ENCODE measurements around the gene VPS29. TPM values are rescaled to one million over a fixed set of nuclear protein-coding genes. Genes with fewer than 3 reads are reported as not detected.
"Not testable (repeated sequence)": the region's sequence is repeated elsewhere in the genome, so short reads cannot be mapped to it uniquely, and the experiment has no call there.

Gene VPS29
- total and polyA plus RNA-seq, 7 donors, result 70.4 to 216 (median 136) TPM

GRCh38 chr12:110531741-110532333, 29.9 kb upstream of the VPS29 start:
- no peaks in the 10 kb centered on the region for H3K9me3 ChIP-seq
- no peaks in the 10 kb centered on the region for H3K27me3 ChIP-seq (ENCODE audit: insufficient read depth in 3 of 3, low read length in 2 of 3)
- DNase-seq (no peak), ATAC-seq (peak in 2 of 4 donors; percentile 12 to 28)
- peaks cover 54% of the 10 kb centered on the region for H3K4me1 ChIP-seq
- TF ChIP-seq, protein P1, sequence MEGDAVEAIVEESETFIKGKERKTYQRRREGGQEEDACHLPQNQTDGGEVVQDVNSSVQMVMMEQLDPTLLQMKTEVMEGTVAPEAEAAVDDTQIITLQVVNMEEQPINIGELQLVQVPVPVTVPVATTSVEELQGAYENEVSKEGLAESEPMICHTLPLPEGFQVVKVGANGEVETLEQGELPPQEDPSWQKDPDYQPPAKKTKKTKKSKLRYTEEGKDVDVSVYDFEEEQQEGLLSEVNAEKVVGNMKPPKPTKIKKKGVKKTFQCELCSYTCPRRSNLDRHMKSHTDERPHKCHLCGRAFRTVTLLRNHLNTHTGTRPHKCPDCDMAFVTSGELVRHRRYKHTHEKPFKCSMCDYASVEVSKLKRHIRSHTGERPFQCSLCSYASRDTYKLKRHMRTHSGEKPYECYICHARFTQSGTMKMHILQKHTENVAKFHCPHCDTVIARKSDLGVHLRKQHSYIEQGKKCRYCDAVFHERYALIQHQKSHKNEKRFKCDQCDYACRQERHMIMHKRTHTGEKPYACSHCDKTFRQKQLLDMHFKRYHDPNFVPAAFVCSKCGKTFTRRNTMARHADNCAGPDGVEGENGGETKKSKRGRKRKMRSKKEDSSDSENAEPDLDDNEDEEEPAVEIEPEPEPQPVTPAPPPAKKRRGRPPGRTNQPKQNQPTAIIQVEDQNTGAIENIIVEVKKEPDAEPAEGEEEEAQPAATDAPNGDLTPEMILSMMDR (IDR thresholded peaks at IDR 0.05), result no peak
- H3K36me3 ChIP-seq (ENCODE audit: insufficient read depth in 1 of 2, low read depth in 1 of 2), result peaks cover 14 to 75% of the 10 kb centered on the region in 2 donors
- H3K27ac ChIP-seq, result no peak overlapping the region
- intact Hi-C loops (cut with DNase I), result no loop called here
- 47 to 73% (median 56%) methylated on average over 2 of the region's 2 CpGs for WGBS, 3 donors
- no peak overlapping the region for H3K4me3 ChIP-seq

- peaks cover 4 to 62% of the 10 kb centered on the region in 2 donors for H3K36me3 ChIP-seq (ENCODE audit: insufficient read depth in 1 of 2, low read depth in 1 of 2)
- ATAC-seq, result no peak
- H3K4me3 ChIP-seq, result no peak overlapping the region
- WGBS, 3 donors, result 85 to 96% (median 86%) methylated on average over 2 of the region's 2 CpGs
- intact Hi-C loops (cut with DNase I), result no loop called here
- H3K27me3 ChIP-seq (ENCODE audit: insufficient read depth in 3 of 3, low read length in 2 of 3), result no peaks in the 10 kb centered on the region
- peaks cover 41% of the 10 kb centered on the region for H3K4me1 ChIP-seq
- no peaks in the 10 kb centered on the region for H3K9me3 ChIP-seq
- H3K27ac ChIP-seq, result no peak overlapping the region
- TF ChIP-seq, protein P1 (IDR thresholded peaks at IDR 0.05), result no peak
- no peak for DNase-seq
Observed at GRCh38 chr12:110530511-110530910, 28.6 kb upstream of the VPS29 start.

- WGBS, 3 donors, result 93 to 95% (median 94%) methylated on average over 6 of the region's 6 CpGs
- ATAC-seq (peak in 3 of 4 donors; percentile 31 to 39 (median 35)), DNase-seq (no peak)
- Histone ChIP-seq H3K4me3 (no peak overlapping the region), H3K27me3 (ENCODE audit: insufficient read depth in 3 of 3, low read length in 2 of 3) (no peaks in the 10 kb centered on the region), H3K27ac (no peak overlapping the region), H3K9me3 (no peaks in the 10 kb centered on the region), H3K4me1 (peaks cover 19% of the 10 kb centered on the region), H3K36me3 (ENCODE audit: insufficient read depth in 1 of 2, low read depth in 1 of 2) (peaks cover 4 to 43% of the 10 kb centered on the region in 2 donors)
- TF ChIP-seq, protein P1 (IDR thresholded peaks at IDR 0.05), result no peak
- intact Hi-C loops (cut with DNase I), result loop anchor here in 1 of 2 donors (5.0 kb wide), 1 partner anchor 69 kb away; no protein-coding TSS in a partner anchor
Observed at GRCh38 chr12:110528277-110528839, 26.4 kb upstream of the VPS29 start.

DNA sequence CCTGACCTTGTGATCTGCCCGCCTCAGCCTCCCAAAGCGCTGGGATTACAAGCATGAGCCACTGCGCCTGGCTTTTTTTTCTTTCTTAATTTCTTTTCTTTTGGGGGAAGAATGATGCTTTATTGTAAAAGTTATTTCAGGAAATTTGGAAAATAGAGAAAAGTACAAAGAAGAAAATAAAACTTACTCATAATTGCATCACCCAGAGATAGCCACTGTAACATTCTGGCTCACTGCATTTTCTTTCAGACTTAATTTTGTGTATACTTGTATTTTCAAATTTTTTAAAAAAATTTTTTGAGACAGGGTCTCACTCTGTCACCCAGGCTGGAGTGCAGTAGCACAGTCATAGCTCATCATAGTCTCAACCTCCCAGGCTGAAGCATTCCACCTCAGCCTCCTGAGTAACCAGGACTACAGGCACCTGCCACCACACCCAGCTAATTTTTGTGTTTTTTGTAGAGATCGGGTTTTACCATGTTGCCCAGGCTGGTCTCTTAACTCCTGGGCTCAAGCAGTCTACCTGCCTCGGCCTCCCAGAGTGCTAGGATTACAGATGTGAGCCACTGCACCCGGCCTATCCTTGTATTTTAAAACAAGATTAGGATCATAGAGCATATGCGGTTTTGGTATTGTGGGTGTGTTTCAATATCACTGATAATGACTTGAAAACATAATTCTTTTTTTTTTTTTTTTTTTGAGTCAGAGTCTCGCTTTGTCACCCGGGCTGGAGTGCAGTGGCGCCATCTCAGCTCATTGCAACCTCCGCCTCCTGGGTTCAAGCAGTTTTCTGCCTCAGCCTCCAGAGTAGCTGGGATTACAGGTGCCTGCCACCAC, 19.2 kb upstream of the VPS29 start:
- 91 to 94% (median 94%) methylated on average over 10 to 11 of the region's 11 CpGs for WGBS, 3 donors
- H3K4me3 ChIP-seq; H3K4me1 ChIP-seq; H3K9me3 ChIP-seq; H3K27ac ChIP-seq; H3K36me3 ChIP-seq (ENCODE audit: insufficient read depth in 1 of 2, low read depth in 1 of 2); DNase-seq; intact Hi-C loops (cut with DNase I); H3K27me3 ChIP-seq (ENCODE audit: insufficient read depth in 3 of 3, low read length in 2 of 3): not testable (repeated sequence)
- peak in 1 of 4 donors; percentile 26 for ATAC-seq

DNA sequence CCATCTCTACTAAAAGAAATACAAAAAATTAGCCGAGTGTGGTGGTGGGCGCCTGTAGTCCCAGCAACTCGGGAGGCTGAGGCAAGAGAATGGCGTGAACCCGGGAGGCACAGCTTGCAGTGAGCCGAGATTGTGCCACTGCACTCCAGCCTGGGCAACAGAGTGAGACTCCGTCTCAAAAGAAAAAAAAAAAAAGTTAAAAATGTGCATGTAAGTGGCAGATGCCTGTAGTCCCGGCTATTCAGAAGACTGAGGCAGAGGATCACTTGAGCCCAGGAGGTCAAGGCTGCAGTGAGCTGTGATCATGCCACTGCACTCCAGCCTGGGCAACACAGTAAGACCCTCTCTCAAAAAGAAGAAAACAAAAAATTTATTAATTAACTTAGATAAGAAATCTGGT, 16.1 kb upstream of the VPS29 start:
- not testable (repeated sequence) for DNase-seq; H3K27me3 ChIP-seq (ENCODE audit: insufficient read depth in 3 of 3, low read length in 2 of 3); H3K36me3 ChIP-seq (ENCODE audit: insufficient read depth in 1 of 2, low read depth in 1 of 2); H3K4me1 ChIP-seq; H3K27ac ChIP-seq; ATAC-seq; H3K4me3 ChIP-seq; H3K9me3 ChIP-seq
- intact Hi-C loops (cut with DNase I), result loop anchor here in 1 of 2 donors (10.0 kb wide), 2 partner anchors 177 to 307 kb away; no protein-coding TSS in a partner anchor
- WGBS, 3 donors, result 89 to 92% (median 90%) methylated on average over 5 to 8 of the region's 8 CpGs

Measured in psoas muscle (tissue), 8 donors.